ENCODE results near the gene THOC5.

- TF ChIP-seq, protein P1, sequence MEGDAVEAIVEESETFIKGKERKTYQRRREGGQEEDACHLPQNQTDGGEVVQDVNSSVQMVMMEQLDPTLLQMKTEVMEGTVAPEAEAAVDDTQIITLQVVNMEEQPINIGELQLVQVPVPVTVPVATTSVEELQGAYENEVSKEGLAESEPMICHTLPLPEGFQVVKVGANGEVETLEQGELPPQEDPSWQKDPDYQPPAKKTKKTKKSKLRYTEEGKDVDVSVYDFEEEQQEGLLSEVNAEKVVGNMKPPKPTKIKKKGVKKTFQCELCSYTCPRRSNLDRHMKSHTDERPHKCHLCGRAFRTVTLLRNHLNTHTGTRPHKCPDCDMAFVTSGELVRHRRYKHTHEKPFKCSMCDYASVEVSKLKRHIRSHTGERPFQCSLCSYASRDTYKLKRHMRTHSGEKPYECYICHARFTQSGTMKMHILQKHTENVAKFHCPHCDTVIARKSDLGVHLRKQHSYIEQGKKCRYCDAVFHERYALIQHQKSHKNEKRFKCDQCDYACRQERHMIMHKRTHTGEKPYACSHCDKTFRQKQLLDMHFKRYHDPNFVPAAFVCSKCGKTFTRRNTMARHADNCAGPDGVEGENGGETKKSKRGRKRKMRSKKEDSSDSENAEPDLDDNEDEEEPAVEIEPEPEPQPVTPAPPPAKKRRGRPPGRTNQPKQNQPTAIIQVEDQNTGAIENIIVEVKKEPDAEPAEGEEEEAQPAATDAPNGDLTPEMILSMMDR (IDR thresholded peaks at IDR 0.05): no peak
- TF ChIP-seq POLR2A (IDR thresholded peaks at IDR 0.05) (no peak), POLR2AphosphoS5 (IDR thresholded peaks at IDR 0.05) (no peak)
Observed at GRCh38 chr22:29480512-29481264, 72.9 kb downstream of the THOC5 start.

Data from breast epithelium (tissue), 3 donors.